ENCODE measurements around the gene CCDC9B.

The CCDC9B gene

DNA sequence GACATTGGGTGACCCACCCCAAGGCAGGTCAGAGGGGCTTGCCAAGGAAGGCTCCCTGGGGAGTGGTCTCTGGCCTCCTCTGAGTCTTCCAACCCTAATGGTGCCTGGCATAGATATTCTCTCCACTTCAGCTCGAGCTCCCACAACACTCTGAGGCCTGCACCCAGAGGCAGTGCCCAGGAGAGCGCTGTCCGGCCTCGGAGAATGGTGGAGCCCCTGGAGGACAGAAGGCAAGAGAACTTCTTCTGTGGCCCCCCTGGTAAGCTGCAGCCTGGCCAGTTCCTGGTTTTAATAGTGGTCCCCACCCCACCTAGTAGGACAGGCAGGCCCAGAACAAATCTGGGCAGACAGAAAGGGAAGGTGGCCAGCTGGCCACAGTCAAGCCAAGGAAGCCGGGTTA, 24.3 kb upstream of the CCDC9B start:
- DNase-seq, result no peak
- Histone ChIP-seq H3K4me3 (ENCODE audit: insufficient read depth, low read depth, low read length, poor library complexity, severe bottlenecking) (no peak overlapping the region), H3K27ac (ENCODE audit: insufficient read depth, low read length, poor library complexity, severe bottlenecking) (no peak overlapping the region), H3K27me3 (replicated peaks; ENCODE audit: control insufficient read depth, insufficient read depth, low read length, poor library complexity, severe bottlenecking) (no peaks in the 10 kb centered on the region), H3K36me3 (ENCODE audit: control insufficient read depth, insufficient read depth, low read length) (no peaks in the 10 kb centered on the region), H3K9me3 (ENCODE audit: control insufficient read depth, low read length) (no peaks in the 10 kb centered on the region), H3K4me1 (ENCODE audit: control insufficient read depth, insufficient read depth, low read length, poor library complexity, severe bottlenecking) (peaks cover 14% of the 10 kb centered on the region)

DNA sequence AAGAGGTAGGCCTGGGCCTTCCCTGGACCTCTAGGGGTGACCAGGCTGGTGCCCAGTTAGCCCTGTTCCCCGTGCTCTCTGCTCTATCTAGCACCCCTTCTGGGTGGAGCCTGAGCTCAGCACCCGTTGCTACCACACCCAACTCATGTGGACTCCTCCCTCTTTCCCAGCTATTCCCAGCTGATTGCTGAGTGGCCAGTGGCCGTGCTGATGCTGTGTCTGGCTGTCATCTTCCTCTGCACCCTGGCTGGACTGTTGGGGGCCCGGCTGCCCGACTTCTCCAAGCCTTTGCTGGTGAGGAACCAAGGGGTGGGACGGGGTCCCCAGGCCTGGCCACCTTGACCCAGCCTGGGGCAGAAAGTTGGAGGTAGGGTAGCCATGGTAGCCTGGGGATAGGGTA, 23.5 kb upstream of the CCDC9B start:
- Histone ChIP-seq H3K36me3 (ENCODE audit: control insufficient read depth, insufficient read depth, low read length) (no peaks in the 10 kb centered on the region), H3K27me3 (replicated peaks; ENCODE audit: control insufficient read depth, insufficient read depth, low read length, poor library complexity, severe bottlenecking) (no peaks in the 10 kb centered on the region), H3K27ac (ENCODE audit: insufficient read depth, low read length, poor library complexity, severe bottlenecking) (no peak overlapping the region), H3K9me3 (ENCODE audit: control insufficient read depth, low read length) (no peaks in the 10 kb centered on the region), H3K4me3 (ENCODE audit: insufficient read depth, low read depth, low read length, poor library complexity, severe bottlenecking) (no peak overlapping the region), H3K4me1 (ENCODE audit: control insufficient read depth, insufficient read depth, low read length, poor library complexity, severe bottlenecking) (peaks cover 14% of the 10 kb centered on the region)
- DNase-seq, result no peak

DNA sequence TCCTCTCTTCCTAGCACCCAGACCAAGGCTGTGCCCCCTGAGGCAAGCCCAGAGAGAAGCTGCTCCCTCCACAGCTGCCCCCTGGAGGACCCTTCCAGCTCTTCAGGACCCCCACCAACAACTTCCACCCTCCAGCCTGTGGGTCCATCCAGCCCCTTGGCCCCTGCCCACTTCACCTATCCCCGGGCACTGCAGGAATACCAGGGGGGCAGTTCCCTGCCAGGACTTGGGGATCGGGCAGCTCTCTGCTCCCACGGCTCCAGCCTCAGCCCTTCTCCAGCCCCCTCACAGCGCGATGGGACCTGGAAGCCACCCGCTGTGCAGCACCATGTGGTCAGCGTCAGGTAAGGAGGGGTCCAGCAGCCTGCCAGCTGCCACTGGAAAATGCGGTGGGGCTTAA, 22.9 kb upstream of the CCDC9B start:
- no peaks in the 10 kb centered on the region for H3K9me3 ChIP-seq (ENCODE audit: control insufficient read depth, low read length)
- peaks cover 18% of the 10 kb centered on the region for H3K4me1 ChIP-seq (ENCODE audit: control insufficient read depth, insufficient read depth, low read length, poor library complexity, severe bottlenecking)
- no peaks in the 10 kb centered on the region for H3K27me3 ChIP-seq (replicated peaks; ENCODE audit: control insufficient read depth, insufficient read depth, low read length, poor library complexity, severe bottlenecking)
- H3K27ac ChIP-seq (ENCODE audit: insufficient read depth, low read length, poor library complexity, severe bottlenecking), result no peak overlapping the region
- no peak for DNase-seq
- no peak overlapping the region for H3K4me3 ChIP-seq (ENCODE audit: insufficient read depth, low read depth, low read length, poor library complexity, severe bottlenecking)
- no peaks in the 10 kb centered on the region for H3K36me3 ChIP-seq (ENCODE audit: control insufficient read depth, insufficient read depth, low read length)

DNA sequence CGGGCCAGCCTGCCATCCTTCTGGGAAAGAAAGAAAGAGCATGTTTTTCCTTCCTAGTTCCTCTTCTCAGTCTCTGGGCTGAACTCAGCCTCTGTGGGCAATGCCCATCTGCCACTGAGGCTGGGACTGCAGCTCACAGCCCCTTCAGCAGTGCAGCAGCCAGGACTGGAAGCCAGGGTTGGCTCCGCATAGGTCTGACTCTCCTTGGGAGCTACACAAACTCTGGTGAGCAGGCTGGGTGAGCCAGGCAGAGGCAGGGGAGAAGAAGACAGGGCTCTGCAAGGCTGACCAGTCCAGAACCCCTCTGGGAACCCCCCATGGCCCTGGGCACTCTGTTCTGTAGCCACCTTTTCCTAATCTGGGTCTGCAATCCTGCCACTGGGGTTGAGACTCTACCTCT, 20.9 kb upstream of the CCDC9B start:
- no peak overlapping the region for H3K4me3 ChIP-seq (ENCODE audit: insufficient read depth, low read depth, low read length, poor library complexity, severe bottlenecking)
- no peak overlapping the region for H3K27ac ChIP-seq (ENCODE audit: insufficient read depth, low read length, poor library complexity, severe bottlenecking)
- DNase-seq, result no peak
- peaks cover 13% of the 10 kb centered on the region for H3K4me1 ChIP-seq (ENCODE audit: control insufficient read depth, insufficient read depth, low read length, poor library complexity, severe bottlenecking)
- H3K36me3 ChIP-seq (ENCODE audit: control insufficient read depth, insufficient read depth, low read length), result no peaks in the 10 kb centered on the region
- no peaks in the 10 kb centered on the region for H3K27me3 ChIP-seq (replicated peaks; ENCODE audit: control insufficient read depth, insufficient read depth, low read length, poor library complexity, severe bottlenecking)
- no peaks in the 10 kb centered on the region for H3K9me3 ChIP-seq (ENCODE audit: control insufficient read depth, low read length)

DNA sequence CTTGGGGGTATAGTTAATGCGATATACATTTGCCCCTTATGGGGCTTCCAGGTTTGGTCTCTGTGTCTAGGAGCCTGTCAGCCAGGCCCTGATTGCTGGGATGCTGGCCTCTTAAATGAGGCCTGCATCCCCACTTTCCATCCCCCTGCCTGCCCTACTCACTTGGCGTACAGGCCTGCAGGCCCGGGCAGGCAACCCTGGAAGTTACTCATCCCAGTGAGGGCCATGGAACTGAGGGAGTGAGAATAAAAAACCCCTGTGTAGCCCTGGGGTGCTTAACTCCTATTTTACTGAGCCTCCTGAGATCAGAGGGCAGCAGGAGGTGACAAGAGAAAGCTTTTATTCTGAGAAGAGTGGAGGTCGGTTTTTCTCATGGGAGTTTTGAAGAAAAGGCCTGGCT, 19.3 kb upstream of the CCDC9B start:
- no peak overlapping the region for H3K27ac ChIP-seq (ENCODE audit: insufficient read depth, low read length, poor library complexity, severe bottlenecking)
- no peaks in the 10 kb centered on the region for H3K36me3 ChIP-seq (ENCODE audit: control insufficient read depth, insufficient read depth, low read length)
- H3K4me3 ChIP-seq (ENCODE audit: insufficient read depth, low read depth, low read length, poor library complexity, severe bottlenecking), result no peak overlapping the region
- no peaks in the 10 kb centered on the region for H3K9me3 ChIP-seq (ENCODE audit: control insufficient read depth, low read length)
- DNase-seq, result no peak
- H3K4me1 ChIP-seq (ENCODE audit: control insufficient read depth, insufficient read depth, low read length, poor library complexity, severe bottlenecking), result peaks cover 13% of the 10 kb centered on the region
- no peaks in the 10 kb centered on the region for H3K27me3 ChIP-seq (replicated peaks; ENCODE audit: control insufficient read depth, insufficient read depth, low read length, poor library complexity, severe bottlenecking)

DNA sequence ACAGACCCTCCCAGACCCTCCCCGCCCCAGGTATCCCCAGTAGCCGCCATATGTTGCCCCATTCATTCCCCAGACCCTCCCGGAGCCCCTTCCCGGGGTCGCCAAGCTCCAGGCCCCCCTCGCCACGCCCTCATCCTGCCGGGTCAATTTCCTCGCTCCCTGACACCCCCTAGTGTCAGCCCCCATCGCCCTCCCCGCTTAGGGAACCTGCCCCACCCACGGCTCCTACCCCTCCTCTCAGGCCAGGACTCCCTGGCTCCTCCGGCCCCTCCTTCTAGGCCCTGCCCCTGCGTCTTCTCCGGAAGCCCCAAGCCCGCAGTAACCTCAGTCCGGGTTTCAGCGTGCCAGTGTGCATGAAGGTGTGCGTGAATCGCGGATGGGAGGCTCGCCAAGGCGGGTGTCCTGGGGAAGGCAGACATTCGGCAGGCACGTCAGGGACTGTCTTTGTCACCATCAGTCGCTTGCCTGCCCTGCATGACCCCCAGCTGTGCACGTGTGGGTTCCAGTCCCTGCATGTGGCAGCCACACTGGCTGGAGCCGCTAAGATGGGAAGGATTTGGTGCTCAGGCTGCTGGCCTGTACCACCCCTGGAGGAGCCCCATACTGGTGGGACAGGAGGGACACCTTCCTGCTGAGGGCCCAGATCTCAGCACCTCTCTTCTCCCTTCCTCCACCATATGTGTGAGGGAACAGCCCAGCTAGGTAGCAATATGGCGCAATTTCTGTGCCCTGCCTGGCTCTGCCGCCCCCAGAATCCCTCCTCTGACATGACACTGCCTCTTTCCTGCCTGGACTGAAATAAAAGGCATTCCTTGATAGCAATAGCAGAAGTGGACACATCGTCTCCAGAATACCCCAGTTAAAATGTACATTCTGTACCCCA, 18.0 kb upstream of the CCDC9B start:
- DNase-seq, result peak in 1 of 3 donors; percentile 22
- no peaks in the 10 kb centered on the region for H3K9me3 ChIP-seq (ENCODE audit: control insufficient read depth, low read length)
- H3K27ac ChIP-seq (ENCODE audit: insufficient read depth, low read length, poor library complexity, severe bottlenecking), result no peak overlapping the region
- no peaks in the 10 kb centered on the region for H3K36me3 ChIP-seq (ENCODE audit: control insufficient read depth, insufficient read depth, low read length)
- H3K27me3 ChIP-seq (replicated peaks; ENCODE audit: control insufficient read depth, insufficient read depth, low read length, poor library complexity, severe bottlenecking), result no peaks in the 10 kb centered on the region
- peak overlapping the region; percentile 69 for H3K4me3 ChIP-seq (ENCODE audit: insufficient read depth, low read depth, low read length, poor library complexity, severe bottlenecking)
- peaks cover 13% of the 10 kb centered on the region for H3K4me1 ChIP-seq (ENCODE audit: control insufficient read depth, insufficient read depth, low read length, poor library complexity, severe bottlenecking)

DNA sequence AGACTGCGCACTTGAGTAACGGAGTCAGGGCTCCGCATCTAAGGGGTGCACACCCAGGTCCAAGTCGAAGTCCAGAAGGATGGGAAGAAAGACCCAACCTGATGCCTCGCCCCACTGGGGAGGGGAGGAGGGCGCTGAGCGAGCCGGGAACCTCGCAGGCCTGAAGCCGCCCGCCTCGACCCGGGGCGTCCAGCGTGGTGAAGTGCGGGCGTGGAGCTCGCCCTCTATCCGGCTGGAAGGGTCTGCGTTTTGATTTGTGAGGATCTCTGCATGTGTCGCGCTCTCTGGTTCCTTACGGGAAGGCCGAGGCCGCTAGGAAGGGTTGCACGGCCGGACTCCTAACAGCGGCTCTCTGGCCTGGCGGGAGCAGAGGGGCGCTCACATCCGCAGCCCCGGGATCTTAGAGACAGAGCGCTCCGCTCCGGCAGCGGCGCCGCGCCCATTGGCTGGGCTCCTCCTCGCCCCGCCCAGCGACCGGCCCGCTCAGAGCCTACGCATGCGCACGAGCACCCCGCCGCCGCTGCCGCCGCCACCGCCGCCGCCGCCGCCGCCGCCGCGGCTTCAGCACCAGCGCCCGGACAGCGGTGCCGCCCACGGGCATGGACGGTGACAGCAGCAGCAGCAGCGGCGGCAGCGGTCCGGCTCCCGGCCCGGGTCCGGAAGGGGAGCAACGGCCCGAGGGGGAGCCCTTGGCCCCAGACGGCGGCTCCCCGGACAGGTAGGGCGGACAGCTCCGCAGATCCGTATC, 17.2 kb upstream of the CCDC9B start, which contains the start of gene DISP2:
DISP2 (plus strand) TSS at position 497 of the 748 bp plus-strand sequence; CDS start at position 600, 103 bp downstream.
- H3K9me3 ChIP-seq (ENCODE audit: control insufficient read depth, low read length), result no peaks in the 10 kb centered on the region
- peak; percentile 80 to 87 (median 86) for DNase-seq
- no peak within 1 kb of the TSS for H3K27ac ChIP-seq (ENCODE audit: insufficient read depth, low read length, poor library complexity, severe bottlenecking)
- no peaks in the 10 kb centered on the region for H3K36me3 ChIP-seq (ENCODE audit: control insufficient read depth, insufficient read depth, low read length)
- peaks cover 13% of the 10 kb centered on the region for H3K4me1 ChIP-seq (ENCODE audit: control insufficient read depth, insufficient read depth, low read length, poor library complexity, severe bottlenecking)
- no peaks in the 10 kb centered on the region for H3K27me3 ChIP-seq (replicated peaks; ENCODE audit: control insufficient read depth, insufficient read depth, low read length, poor library complexity, severe bottlenecking)
- peak within 1 kb of the TSS; percentile 69 for H3K4me3 ChIP-seq (ENCODE audit: insufficient read depth, low read depth, low read length, poor library complexity, severe bottlenecking)

DNA sequence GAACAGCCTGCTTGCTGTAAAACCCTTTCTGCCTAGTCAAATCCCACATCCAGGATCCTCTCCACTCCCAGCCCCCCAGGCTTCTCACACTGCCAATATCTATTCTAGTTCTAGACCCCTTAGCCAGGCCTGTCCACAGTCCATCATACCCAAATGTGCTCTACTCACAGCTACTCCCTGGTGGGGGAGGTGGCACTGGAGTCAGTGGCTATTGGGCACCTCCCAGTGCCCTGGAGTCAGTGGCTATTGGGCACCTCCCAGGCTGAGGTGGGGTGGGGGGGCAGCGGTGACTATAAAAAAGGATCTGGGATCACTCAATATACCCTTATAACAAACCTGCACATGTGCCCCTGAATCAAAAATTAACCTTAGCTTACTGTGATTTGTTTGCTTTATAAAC, 16.5 kb upstream of the CCDC9B start:
- no peak overlapping the region for H3K4me3 ChIP-seq (ENCODE audit: insufficient read depth, low read depth, low read length, poor library complexity, severe bottlenecking)
- H3K27me3 ChIP-seq (replicated peaks; ENCODE audit: control insufficient read depth, insufficient read depth, low read length, poor library complexity, severe bottlenecking), result no peaks in the 10 kb centered on the region
- H3K4me1 ChIP-seq (ENCODE audit: control insufficient read depth, insufficient read depth, low read length, poor library complexity, severe bottlenecking), result peaks cover 13% of the 10 kb centered on the region
- no peaks in the 10 kb centered on the region for H3K9me3 ChIP-seq (ENCODE audit: control insufficient read depth, low read length)
- no peak for DNase-seq
- H3K36me3 ChIP-seq (ENCODE audit: control insufficient read depth, insufficient read depth, low read length), result no peaks in the 10 kb centered on the region
- no peak overlapping the region for H3K27ac ChIP-seq (ENCODE audit: insufficient read depth, low read length, poor library complexity, severe bottlenecking)

DNA sequence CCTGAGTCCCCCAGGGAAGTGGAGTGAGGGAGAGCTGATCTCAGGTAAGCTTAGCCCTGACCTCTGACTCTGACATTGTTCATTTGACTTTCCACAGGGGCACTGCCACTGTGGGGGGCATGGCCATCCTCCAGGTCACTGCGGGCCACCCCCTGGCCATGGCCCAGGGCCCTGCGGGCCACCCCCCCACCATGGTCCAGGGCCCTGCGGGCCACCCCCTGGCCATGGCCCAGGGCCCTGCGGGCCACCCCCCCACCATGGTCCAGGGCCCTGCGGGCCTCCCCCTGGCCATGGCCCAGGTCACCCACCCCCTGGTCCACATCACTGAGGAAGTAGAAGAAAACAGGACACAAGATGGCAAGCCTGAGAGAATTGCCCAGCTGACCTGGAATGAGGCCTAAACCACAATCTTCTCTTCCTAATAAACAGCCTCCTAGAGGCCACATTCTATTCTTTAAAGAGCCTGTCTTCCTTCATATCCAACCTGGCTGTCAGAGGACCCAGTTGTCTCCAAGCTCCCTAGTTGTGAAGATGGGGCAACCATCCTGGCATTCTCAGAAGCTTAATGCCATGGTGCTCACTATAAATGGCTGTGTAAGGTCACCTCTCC, 15.3 kb upstream of the CCDC9B start:
- no peaks in the 10 kb centered on the region for H3K9me3 ChIP-seq (ENCODE audit: control insufficient read depth, low read length)
- no peak for DNase-seq
- no peak overlapping the region for H3K4me3 ChIP-seq (ENCODE audit: insufficient read depth, low read depth, low read length, poor library complexity, severe bottlenecking)
- H3K4me1 ChIP-seq (ENCODE audit: control insufficient read depth, insufficient read depth, low read length, poor library complexity, severe bottlenecking), result peaks cover 13% of the 10 kb centered on the region
- H3K36me3 ChIP-seq (ENCODE audit: control insufficient read depth, insufficient read depth, low read length), result no peaks in the 10 kb centered on the region
- H3K27me3 ChIP-seq (replicated peaks; ENCODE audit: control insufficient read depth, insufficient read depth, low read length, poor library complexity, severe bottlenecking), result no peaks in the 10 kb centered on the region
- no peak overlapping the region for H3K27ac ChIP-seq (ENCODE audit: insufficient read depth, low read length, poor library complexity, severe bottlenecking)

Measured in effector memory CD4-positive, alpha-beta T cell (primary cell).